SK-N-SH treated with all-trans-retinoic acid at 6 μM for 48 hours (cell line): ENCODE data around the gene SKIC8.

Experiments used
- ATAC-seq: fragments of 200-7000 bp; cut with Tn5 transposase; 3 replicates; pipeline ENCODE4 v1.9.1; 2020; ENCODE audit warnings: mild to moderate bottlenecking, moderate library complexity
- ARNTL ChIP-seq: fragments of 450-650 bp; formaldehyde crosslinking; IDR thresholded peaks from 2 replicates; pipeline ENCODE4 v1.5.0; 2020; ENCODE audit warnings: low read depth, mild to moderate bottlenecking, moderate library complexity, borderline replicate concordance
- BACH2 ChIP-seq: fragments of 250-450 bp; sonication (Bioruptor Pico); IDR thresholded peaks from 2 replicates; pipeline ENCODE4 v1.9.0; 2021; ENCODE audit warnings: mild to moderate bottlenecking, borderline replicate concordance
- CREB5 ChIP-seq: fragments of 250-450 bp; sonication (Bioruptor Pico); IDR thresholded peaks from 2 replicates; pipeline ENCODE4 v1.5.1; 2020; ENCODE audit warnings: low read depth, mild to moderate bottlenecking, moderate library complexity
- CSDC2 ChIP-seq: fragments of 250-450 bp; sonication (Bioruptor Pico); IDR thresholded peaks from 2 replicates; pipeline ENCODE4 v1.5.0; 2020; ENCODE audit warnings: mild to moderate bottlenecking, moderate library complexity
- CSRNP3 ChIP-seq: fragments of 250-450 bp; sonication (Bioruptor Pico); IDR thresholded peaks from 2 replicates; pipeline ENCODE4 v1.5.1; 2021; ENCODE audit warnings: mild to moderate bottlenecking, moderate library complexity
- ESRRG ChIP-seq: fragments of 250-450 bp; sonication (Bioruptor Pico); IDR thresholded peaks from 2 replicates; pipeline ENCODE4 v1.6.1; 2021; ENCODE audit warnings: mild to moderate bottlenecking
- GLIS3 ChIP-seq: fragments of 250-450 bp; sonication (Bioruptor Pico); IDR thresholded peaks from 2 replicates; pipeline ENCODE4 v1.5.0; 2020; ENCODE audit warnings: mild to moderate bottlenecking, moderate library complexity
- ISL1 ChIP-seq: fragments of 250-450 bp; sonication (Bioruptor Pico); IDR thresholded peaks from 2 replicates; pipeline ENCODE4 v2.1.2; 2022; ENCODE audit warnings: mild to moderate bottlenecking, moderate library complexity
- OSR1 ChIP-seq: fragments of 250-450 bp; sonication (Bioruptor Pico); IDR thresholded peaks from 2 replicates; pipeline ENCODE4 v1.8.0; 2022; ENCODE audit warnings: moderate library complexity, mild to moderate bottlenecking, inconsistent platforms
- PATZ1 ChIP-seq: fragments of 250-450 bp; sonication (Bioruptor Pico); IDR thresholded peaks from 2 replicates; pipeline ENCODE4 v1.8.0; 2020; ENCODE audit warnings: mild to moderate bottlenecking, moderate library complexity, borderline replicate concordance
- POU6F1 ChIP-seq: fragments of 250-450 bp; sonication (Bioruptor Pico); IDR thresholded peaks from 2 replicates; pipeline ENCODE4 v1.8.0; 2021; ENCODE audit warnings: low read depth, mild to moderate bottlenecking, moderate library complexity, borderline replicate concordance
- PPARA ChIP-seq: fragments of 250-450 bp; sonication (Bioruptor Pico); IDR thresholded peaks from 2 replicates; pipeline ENCODE4 v1.5.0; 2020; ENCODE audit warnings: mild to moderate bottlenecking, borderline replicate concordance
- RARB ChIP-seq: fragments of 250-450 bp; sonication (Bioruptor Pico); IDR thresholded peaks from 2 replicates; pipeline ENCODE4 v1.8.0; 2021; ENCODE audit warnings: mild to moderate bottlenecking, moderate library complexity
- SNAI2 ChIP-seq: fragments of 250-450 bp; sonication (Bioruptor Pico); IDR thresholded peaks from 2 replicates; pipeline ENCODE4 v1.5.0; 2020; ENCODE audit warnings: mild to moderate bottlenecking, moderate library complexity
- TCF4 ChIP-seq: fragments of 250-450 bp; sonication (Bioruptor Pico); IDR thresholded peaks from 2 replicates; pipeline ENCODE4 v1.8.0; 2021; ENCODE audit warnings: mild to moderate bottlenecking, moderate library complexity, borderline replicate concordance
- TSHZ2 ChIP-seq: fragments of 250-450 bp; sonication (Bioruptor Pico); IDR thresholded peaks from 2 replicates; pipeline ENCODE4 v1.5.0; 2020; ENCODE audit warnings: mild to moderate bottlenecking, moderate library complexity
- ZC3H10 ChIP-seq: fragments of 250-450 bp; sonication (Bioruptor Pico); IDR thresholded peaks from 2 replicates; pipeline ENCODE4 v1.5.1; 2021; ENCODE audit warnings: mild to moderate bottlenecking, moderate library complexity
- ZFP3 ChIP-seq: fragments of 250-450 bp; sonication (Bioruptor Pico); IDR thresholded peaks from 2 replicates; pipeline ENCODE4 v1.5.0; 2020; ENCODE audit warnings: mild to moderate bottlenecking, moderate library complexity
- ZNF70 ChIP-seq: fragments of 450-650 bp; formaldehyde crosslinking; IDR thresholded peaks from 2 replicates; pipeline ENCODE4 v1.5.0; 2020; ENCODE audit warnings: mild to moderate bottlenecking, moderate library complexity
- ZNF8 ChIP-seq: fragments of 450-650 bp; formaldehyde crosslinking; IDR thresholded peaks from 2 replicates; pipeline ENCODE4 v1.5.0; 2020; ENCODE audit warnings: mild to moderate bottlenecking, moderate library complexity

SKIC8 gene

GRCh38 chr15:78323693-78324092 is 24.3 kb upstream of the SKIC8 start (continued):
- TF ChIP-seq POU6F1 (no peak), TSHZ2 (CRISPR knock-in tag) (no peak)

- ATAC-seq, result no peak
- TF ChIP-seq ZC3H10 (CRISPR knock-in tag) (no peak), ZNF70 (CRISPR knock-in tag) (no peak), POU6F1 (no peak), PATZ1 (CRISPR knock-in tag) (no peak), TSHZ2 (CRISPR knock-in tag) (no peak), RARB (CRISPR knock-in tag) (no peak), BACH2 (CRISPR knock-in tag) (no peak), ZNF8 (CRISPR knock-in tag) (no peak), ZFP3 (no peak), SNAI2 (CRISPR knock-in tag) (no peak), ARNTL (CRISPR knock-in tag) (no peak)
Measured at GRCh38 chr15:78322724-78323521, 23.5 kb upstream of the SKIC8 start.

GRCh38 chr15:78322243-78322642 is 22.8 kb upstream of the SKIC8 start:
- ATAC-seq, result peak; percentile 46
- TF ChIP-seq GLIS3 (CRISPR knock-in tag) (peak; percentile 53; the same call in 1 of the 2 replicates), ZC3H10 (CRISPR knock-in tag) (no peak), ESRRG (CRISPR knock-in tag) (no peak), RARB (CRISPR knock-in tag) (no peak), OSR1 (CRISPR knock-in tag) (no peak), ZNF70 (CRISPR knock-in tag) (no peak), CSDC2 (CRISPR knock-in tag) (0 out of 2 replicates have a peak, but pooled peaks have one; percentile 47), ZNF8 (CRISPR knock-in tag) (no peak; the same call in 1 of the 2 replicates), SNAI2 (CRISPR knock-in tag) (peak; percentile 85; the same call in 1 of the 2 replicates), CSRNP3 (CRISPR knock-in tag) (0 out of 2 replicates have a peak, but pooled peaks have one; percentile 51), TCF4 (CRISPR knock-in tag) (peak; percentile 75), CREB5 (CRISPR knock-in tag) (peak; percentile 79; the same call in 1 of the 2 replicates), ZFP3 (peak; percentile 64; the same call in 1 of the 2 replicates), PPARA (no peak), ISL1 (CRISPR knock-in tag) (peak; percentile 64)
